IPS DF 19.7 (cell line): Measurements from ENCODE around the gene ZEB1.
"Not testable (repeated sequence)": the region's sequence is repeated elsewhere in the genome, so short reads cannot be mapped to it uniquely, and the experiment has no call there.

Experiments used
- DNase-seq: peaks from one replicate; pipeline ENCODE4 v3.0.0-alpha.2; 2013; ENCODE audit warnings: low read depth, low spot score

The ZEB1 gene

DNA sequence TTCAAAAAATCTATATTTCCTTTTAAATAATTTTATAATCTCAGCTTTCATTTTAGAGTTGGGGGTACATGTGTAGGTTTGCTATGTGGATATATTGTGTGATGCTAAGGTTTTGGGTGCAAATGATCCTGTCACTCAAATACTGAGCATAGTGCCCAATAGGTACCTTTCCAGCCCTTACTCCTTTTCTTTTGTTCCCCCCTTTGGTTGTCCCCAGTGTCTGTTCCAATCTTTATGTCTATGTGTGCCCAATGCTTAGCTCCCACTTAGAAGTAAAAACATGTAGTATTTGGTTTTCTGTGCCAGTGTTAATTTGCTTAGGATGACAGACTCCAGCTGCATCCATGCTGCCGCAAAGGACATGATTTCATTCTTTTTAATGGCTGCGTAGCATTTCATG is 103.6 kb downstream of the ZEB1 start:
- DNase-seq, result no peak

DNA sequence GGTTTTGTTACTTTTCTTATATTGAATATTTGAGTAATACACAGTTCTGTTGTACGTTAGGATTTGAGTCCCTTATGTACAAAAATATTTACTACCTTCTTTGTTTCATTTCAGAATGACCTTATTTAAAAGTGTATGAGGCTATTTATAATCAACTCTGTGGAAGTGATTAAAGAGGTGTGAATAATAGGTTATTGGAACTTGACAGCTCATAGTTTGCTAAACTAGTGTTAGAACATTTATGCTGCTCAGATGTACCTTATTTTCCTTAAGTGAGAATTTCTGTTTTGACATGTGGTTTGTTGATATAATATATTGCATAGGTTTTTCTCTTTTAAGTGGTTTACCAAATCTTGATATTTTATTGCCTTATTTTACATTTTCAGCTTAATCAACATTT is 105.5 kb downstream of the ZEB1 start:
- no peak for DNase-seq

DNA sequence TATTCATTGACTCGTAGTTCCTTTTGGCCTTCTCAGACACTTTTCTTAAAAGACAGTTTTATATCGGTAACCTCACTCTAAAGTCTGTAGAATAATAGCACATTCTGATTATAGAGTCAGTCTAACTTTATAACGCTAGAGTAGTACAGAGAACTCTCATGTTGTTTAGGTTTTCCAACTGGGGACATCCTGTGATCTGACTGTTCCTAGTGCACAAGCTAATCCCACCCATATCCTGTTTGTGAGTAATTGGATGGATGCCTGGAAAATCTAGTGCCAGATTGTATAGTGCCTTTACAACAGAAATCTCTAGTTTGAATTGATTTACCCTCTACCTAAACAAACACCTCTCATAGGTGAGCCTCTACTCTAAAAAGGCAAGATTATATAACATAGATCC is 107.4 kb downstream of the ZEB1 start:
- no peak for DNase-seq

DNA sequence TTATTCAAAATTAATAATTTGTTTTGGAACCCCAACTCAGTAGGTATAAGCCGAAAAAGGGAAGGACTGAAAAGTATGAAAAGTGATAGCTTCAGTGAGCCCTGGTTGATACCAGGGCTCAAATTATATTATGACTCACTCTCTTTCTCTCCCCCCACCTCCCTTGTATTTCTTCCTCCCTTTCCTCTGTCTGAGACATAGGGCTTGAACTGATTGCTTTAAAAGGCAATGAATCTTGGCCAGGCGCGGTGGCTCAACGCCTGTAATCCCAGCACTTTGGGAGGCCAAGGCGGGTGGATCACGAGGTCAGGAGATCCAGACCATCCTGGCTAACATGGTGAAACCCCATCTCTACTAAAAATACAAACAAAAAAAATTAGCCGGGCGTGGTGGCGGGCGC is 108.3 kb downstream of the ZEB1 start:
- not testable (repeated sequence) for DNase-seq

DNA sequence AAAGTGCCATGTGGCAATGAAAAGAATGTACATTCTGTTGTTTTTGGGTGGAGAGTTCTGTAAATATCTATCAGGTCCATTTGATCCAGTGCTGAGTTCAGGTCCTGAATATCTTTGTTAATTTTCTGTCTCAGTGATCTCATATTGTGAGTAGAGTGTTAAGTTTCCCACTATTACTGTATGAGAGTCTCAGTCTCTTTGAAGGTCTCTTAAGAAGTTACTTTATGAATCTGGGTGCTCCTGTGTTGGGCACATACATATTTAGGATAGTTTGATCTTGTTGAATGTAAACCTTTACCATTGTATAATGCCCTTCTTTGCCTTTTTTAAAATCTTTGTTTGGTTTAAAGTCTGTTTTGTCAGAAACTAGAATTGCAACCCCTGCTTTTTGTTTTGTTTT is 109.5 kb downstream of the ZEB1 start:
- not testable (repeated sequence) for DNase-seq

DNA sequence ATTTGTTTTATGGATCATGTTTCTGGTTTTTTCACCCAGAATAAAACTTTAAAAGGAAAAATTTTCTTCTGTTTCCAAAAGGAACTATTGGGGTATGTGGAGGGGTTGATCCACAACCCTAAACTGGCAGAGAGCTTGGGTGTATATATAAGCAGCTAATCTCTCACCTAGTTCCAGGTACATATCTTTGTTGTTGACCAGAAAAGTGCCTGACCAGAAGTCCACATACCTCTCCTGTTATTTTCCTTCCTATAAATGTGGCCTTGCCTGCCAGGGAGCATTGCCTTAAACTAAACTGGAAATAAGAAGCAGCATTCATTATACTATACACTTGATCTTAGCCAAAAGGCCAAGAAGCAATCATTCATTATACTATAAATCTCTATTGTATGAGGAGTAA is 112.0 kb downstream of the ZEB1 start:
- DNase-seq, result no peak

DNA sequence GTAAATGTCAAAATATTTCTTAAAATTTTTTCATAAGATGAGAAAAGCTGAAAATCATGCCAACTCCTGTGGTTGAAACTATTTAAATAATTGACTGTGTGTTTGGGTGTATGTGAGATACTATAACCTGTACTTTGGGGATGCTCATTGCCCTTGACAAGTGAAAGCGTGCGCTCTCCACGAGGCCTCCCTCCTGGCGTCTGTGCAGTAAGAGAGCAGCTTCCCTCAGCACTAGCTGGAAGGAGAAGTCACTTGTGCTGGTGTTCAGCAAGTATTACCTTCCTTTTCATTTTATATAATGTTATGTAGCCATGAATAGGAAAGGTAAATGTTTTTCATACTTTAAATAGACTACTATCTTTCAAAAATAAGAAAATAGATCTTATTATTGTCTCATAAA is 118.9 kb downstream of the ZEB1 start:
- DNase-seq, result no peak

DNA sequence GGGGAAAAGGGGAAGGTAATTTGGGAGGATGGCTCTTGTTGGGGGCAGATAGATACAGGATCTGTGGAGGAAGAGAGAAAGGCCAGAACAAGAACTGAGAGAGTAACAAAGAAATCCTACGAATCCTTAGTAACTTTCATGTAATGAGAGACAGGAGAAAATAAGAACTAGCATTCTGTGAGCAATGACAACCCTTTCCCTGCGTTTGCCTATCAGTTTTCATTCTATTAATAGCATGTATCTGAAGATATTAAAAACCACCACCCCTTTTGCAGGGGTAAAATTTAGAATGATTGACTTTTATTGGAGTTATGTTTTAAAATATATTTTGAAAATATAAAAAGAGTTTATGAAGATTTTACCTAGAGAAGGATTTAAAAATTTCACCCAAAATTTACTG is 132.8 kb downstream of the ZEB1 start:
- no peak for DNase-seq

DNA sequence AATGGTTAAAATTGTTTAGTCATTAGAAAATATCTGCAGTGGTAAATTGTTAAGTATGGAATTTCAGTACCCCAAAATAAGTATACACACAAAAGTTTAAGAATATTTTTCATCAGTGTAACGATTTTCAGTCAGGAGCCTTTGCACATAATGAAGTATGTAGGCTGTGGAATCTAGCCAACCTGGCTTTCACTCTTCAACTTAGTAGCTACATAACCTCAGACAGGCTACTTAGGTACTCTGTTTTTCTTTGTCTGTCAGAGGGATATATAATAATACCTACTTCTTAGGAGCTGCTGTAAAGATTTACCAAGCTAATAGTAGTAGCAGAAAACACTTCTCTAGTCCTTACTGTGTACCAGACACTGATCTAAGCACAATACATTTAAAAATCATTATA is 137.5 kb downstream of the ZEB1 start:
- no peak for DNase-seq

DNA sequence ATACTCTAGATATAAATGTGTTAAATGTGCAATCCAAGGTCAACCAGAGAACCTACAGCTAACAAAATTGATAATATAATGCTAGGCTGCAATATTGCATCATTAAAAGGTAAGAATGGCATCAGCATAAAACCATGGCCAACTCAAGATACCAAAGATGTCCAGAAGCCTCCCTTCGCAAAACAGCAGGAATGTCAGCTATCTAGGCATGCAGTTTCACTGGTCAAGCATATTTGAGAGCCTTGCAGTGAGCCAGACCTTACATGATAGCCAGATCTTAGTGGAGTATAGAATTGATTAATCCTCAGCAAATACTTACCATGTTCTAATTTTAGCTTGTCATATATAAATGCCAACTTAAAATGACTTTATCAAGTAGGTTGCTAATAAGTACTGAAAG is 138.8 kb downstream of the ZEB1 start:
- DNase-seq, result no peak

DNA sequence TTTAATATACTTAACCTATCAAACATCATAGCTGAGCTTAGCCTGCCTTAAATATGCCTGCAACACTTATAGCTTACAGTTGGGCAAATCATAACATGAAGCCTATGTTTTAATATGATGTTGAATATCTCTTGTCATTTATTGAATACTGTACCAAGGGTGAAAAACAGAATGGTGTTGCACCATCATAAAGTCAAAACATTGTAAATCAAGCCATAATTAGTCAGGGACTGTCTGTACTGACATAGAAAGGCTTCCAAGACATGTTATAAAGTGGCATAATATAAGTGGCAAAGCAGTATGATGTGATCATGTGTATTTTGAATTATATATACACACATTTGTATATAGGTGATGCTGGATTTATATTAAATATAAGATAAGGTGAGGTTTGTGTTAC is 140.0 kb downstream of the ZEB1 start:
- no peak for DNase-seq

DNA sequence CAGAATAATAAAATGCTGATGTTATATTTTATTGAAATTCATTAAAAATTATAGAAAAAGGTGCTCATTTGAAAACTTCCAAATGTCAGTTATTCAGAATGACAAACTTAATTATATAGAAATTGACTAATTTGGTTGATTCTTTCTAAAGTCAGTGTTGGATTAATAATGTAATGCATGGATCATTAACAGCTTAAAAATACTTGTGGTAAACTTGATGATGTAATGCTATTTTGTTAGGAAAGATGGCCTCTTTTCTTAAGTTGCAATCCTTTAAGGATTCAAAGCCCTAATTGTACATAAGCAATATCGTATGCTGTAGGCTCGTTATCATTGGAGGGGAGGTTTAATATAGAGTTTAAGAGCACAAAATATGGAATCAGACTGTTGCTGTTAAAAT is 141.2 kb downstream of the ZEB1 start:
- DNase-seq, result no peak

DNA sequence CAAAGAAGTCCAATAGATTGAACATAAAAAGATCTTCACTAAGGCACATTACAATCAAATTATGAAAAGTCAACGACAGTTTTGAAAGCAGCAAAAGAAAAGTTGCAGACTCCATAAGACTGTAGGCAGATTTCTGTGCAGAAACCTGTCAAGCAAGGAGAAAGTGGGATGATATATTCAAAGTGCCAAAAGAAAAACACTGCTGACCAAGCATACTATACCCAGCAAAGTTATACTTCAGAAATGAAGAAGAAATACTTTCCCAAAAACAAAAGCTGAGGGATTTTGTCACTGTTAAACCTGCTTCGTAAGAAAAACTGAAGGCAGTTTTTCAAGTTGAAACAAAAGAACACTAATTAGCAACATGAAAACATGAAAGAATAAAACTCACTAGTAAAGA is 145.5 kb downstream of the ZEB1 start:
- no peak for DNase-seq

DNA sequence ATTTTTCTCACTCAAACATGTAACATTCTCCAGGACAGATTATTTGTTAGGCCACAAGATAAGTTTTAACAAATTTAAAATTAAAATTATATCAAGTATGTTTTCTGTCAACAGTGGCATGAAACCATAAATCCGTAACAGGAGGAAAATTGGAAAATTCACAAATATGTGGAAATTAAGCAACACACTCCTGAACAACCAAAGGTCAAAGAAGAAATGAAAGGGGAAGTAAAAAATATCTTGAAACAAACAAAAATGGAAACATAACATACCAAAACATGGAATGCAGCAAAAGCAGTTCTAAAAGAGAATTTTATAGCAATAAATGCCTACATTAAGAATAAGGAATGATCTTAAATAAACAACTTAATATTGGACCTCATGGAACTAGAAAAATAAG is 147.3 kb downstream of the ZEB1 start:
- DNase-seq, result no peak

DNA sequence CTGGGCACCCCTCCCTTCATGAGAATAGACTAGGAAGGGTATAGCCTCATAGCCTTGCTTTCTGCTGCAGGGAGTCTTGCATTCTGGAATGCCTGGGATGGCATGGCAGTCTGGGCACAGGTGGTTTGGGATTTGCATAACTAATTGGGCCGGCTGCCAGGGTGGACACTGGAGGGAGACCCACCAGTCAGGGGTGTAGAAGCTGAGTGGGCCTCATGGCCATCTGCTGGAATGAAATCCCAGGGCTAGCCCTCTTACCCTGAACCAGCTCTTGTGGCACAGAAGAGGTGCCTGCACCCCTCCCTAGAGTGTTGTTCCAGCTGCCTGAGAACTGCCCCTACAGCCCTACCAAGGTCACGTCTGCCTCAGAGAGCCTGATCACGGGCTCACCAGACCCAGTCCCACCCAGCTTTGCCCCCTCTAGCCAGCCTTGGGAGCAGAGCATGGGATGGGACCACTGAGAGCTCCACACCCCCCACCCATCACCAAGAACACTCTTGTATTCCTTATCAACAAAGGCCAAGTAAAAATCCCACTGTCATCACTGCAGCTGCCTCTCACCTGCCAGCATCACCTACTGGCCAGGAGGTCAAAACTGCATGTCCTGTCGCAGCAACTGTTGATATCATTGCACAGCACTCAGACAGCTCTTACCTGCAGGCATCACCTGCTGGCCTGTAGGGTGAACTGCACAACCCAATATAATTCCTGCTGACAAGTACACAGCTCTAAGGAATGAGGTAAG is 148.9 kb downstream of the ZEB1 start:
- DNase-seq, result peak; percentile 84

DNA sequence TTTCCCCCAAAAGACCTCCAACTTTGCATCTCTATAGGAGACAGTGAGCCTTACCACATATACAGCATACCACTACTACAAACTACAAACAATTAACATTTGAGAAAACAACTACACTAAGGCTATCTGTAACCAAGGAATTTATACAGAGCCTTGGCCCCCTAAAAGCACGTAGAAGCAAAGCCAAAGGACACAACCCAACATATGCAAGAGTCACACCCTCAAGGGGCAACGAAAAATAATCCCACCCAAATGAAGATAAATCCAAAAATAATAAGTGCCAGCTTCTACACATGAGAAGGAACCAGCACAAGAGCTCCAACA is 149.5 kb downstream of the ZEB1 start:
- no peak for DNase-seq

DNA sequence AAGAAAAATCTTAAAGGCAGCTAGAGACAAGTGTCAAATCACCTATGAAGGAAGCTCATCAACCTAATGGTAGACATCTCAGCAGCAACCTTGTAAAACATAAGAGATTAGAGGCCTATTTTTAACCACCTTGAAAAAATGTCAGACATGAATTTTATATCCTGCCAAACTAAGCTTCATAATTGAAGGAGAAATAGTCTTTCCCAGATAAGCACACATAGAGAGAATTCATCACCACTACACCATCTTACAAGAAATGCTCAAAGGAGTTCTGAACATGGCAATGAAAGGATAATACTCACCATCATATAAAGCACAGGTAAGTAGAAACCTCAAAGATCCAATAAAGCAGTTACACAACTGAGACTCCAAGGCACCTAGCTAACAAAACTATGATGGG is 156.5 kb downstream of the ZEB1 start:
- no peak for DNase-seq

DNA sequence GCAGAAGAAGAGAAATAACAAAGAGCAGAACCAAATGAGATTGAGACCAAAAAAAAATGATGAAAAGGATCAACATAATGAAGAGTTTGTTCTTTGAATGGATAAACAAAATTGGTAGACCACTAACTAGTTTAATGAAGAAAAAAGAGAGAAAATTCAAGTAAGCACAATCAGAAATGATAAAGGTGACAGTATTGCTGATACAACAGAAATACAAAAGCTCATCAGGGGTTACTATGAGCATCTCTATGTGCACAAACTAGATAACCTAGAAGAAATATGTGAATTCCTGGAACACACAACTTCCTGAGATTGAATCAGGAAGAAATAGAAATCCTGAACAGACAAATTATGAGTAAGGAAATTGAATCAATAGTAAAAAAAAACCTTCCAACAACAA is 157.1 kb downstream of the ZEB1 start:
- DNase-seq, result no peak

DNA sequence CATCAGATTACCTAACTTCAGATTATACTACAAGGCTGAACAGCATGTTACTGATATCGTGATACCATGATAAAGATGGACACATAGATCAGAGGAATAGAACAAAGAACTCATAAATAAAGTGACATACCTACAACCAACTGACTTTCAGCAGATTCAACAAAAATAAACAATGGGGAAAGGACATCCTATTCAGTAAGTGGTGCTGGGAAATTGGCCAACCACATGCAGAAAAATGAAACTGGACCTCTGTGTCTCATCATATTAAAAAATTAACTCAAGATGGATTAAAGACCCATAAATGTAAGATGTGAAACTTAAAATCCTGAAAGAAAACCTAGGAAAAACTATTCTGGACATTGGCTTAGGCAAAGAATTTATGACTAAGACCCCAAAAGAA is 158.6 kb downstream of the ZEB1 start:
- DNase-seq, result no peak

DNA sequence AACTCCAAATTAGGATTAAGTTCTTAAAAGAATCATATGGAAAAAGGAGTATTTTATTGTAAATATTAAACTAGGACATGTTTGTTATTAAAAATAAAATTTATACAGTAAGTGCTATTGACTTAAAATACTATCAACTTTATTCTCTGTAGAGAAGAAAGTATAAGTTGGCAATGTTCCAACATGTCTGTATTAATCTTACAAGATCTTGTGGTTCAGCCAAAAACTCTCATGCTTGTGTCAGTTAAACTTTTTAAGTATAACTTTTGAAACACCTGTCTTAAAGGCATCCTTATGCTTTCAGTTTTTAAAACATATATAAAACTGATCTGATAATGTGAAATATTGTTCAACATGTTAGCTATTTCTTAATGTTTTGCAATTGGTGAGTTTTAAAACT is 160.7 kb downstream of the ZEB1 start:
- no peak for DNase-seq

DNA sequence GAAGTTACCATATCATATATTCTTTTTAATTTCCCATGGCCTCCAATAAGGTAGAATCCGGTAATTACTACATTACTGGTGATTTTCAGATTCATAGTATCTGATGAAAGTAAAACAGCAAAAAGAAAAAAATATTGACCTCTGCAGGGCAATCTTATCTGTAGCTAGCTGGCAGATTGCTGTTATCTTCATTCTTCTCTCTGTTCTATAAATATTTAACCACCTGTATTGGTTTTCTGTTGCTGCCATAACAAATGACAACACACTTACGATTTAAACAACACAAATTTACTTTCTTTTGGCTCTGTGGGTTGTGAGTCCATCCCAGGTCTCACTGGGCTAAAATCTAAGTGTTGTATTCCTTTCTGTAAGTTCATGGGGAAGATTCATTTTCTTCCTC is 164.5 kb downstream of the ZEB1 start:
- no peak for DNase-seq

DNA sequence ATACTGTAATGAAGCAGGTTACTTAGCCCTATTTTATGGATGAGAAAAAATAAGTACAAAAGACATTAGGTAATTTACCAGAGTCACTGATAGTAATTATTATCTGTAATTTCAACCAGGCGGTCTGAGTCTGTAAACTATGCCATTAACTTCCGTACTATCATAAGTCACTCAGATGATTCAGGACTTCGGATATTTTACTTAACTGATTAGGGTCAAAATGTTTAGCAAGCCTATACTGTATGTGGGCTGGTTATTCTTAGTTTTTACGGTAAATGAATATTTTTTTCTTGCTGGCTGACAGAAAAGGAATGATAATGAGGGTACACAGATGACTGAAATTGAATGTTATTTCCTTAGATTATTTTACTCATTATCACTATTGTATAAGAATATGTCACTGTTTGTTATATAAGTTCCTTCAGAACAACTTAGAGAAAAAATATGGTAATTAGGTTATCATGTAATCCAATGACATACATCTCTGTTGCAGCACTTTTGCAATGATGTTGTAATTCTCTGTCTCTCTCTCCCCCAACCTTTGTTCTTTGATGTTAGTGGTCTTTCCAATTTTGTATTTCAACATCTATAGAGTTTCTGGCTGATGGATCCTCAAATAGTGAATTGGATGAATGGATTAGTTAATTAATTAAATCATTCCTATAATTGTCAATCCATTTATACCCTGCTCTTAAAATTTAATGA is 165.6 kb downstream of the ZEB1 start:
- no peak for DNase-seq

DNA sequence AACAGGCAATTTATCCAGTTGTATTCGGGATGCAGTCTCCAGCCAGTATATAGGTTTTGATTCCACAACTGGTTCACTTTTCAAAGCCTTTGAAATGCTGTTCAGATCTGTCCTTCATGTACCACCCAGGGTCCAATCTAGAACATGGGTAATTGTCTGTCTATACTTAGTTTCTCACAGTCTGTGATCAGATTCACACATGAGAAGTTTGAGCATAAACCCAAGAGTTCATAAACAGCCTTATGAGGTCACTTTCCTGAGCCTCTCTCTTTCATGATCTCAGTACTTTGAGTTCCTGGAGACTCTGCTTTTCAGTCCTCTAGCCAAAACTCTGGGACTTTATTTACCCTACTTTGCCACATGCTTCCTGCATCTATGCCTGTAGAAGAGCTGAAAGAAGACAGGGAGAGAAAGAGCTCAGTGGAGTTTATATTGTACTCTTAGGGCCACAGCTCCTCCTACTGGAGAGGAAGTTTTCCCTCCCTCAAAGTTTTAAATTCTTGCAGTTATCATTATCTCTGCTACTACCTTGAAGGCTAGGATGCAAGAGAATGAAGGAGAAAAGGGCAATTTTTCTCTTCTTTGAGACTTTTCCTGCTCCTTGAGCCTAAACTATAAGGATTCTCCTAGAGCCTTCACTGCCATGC is 172.0 kb downstream of the ZEB1 start:
- peak; percentile 15 for DNase-seq
